Adrenal gland (tissue), 5 donors: ENCODE results near the gene CTAGE1.

ENCODE experiments used
- POLR2A ChIP-seq, 2 donors: fragments of 450-650 bp; IDR thresholded peaks; one replicate each; pipeline ENCODE4 v1.6.1; 2017; ENCODE audit warnings: antibody characterized with exemption in 2 of 2, mild to moderate bottlenecking in 2 of 2, moderate library complexity in 1 of 2
- TF ChIP-seq, protein P1 (sequence below), 6 experiments: fragments of 450-650 bp in 4 of 6; fragments of 200-600 bp in 2 of 6; sonication (generic) in 1 of 6; IDR thresholded peaks; 1 replicate in 5 of 6; 2 replicates in 1 of 6; pipeline versions ENCODE4 v1.5.1 to v1.8.0; 2016 to 2021; ENCODE audit warnings: antibody characterized with exemption in 6 of 6, mild to moderate bottlenecking in 2 of 6, moderate library complexity in 1 of 6
- donor health status: DM: no; HTN: no; CAD: no.

DNA sequence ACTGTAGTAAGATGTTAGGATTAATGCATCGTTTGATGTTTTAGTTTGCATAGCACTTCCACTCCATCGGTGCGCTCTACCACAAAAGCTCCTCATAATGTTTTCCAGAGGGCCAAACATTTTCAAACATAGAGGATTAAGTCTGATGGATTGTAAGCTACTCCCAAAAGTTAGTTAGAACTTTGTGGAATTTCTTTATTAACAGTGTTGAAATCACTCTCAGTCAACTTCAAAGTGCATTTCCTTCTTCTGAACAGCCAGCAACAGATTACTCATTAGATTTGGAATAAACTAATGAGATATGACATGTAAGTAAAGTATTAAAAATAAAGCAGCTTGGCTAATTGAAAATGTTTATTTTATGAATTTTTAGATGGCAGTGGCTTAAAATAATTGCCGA lies 30.1 kb upstream of the CTAGE1 start:
- TF ChIP-seq, protein P1, sequence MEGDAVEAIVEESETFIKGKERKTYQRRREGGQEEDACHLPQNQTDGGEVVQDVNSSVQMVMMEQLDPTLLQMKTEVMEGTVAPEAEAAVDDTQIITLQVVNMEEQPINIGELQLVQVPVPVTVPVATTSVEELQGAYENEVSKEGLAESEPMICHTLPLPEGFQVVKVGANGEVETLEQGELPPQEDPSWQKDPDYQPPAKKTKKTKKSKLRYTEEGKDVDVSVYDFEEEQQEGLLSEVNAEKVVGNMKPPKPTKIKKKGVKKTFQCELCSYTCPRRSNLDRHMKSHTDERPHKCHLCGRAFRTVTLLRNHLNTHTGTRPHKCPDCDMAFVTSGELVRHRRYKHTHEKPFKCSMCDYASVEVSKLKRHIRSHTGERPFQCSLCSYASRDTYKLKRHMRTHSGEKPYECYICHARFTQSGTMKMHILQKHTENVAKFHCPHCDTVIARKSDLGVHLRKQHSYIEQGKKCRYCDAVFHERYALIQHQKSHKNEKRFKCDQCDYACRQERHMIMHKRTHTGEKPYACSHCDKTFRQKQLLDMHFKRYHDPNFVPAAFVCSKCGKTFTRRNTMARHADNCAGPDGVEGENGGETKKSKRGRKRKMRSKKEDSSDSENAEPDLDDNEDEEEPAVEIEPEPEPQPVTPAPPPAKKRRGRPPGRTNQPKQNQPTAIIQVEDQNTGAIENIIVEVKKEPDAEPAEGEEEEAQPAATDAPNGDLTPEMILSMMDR (IDR thresholded peaks at IDR 0.05): no peak
- no peak for TF ChIP-seq POLR2A (IDR thresholded peaks at IDR 0.05)
